HG03196 (cell line): ENCODE data around the gene SH2B3.
"Not testable (repeated sequence)": the region's sequence is repeated elsewhere in the genome, so short reads cannot be mapped to it uniquely, and the experiment has no call there.

Experiments used
- ATAC-seq: cut with Tn5 transposase; IDR thresholded peaks from one replicate; pipeline ENCODE4 v1.9.1; 2021; ENCODE audit not compliant: unreplicated experiment

Gene SH2B3

GRCh38 chr12:111455448-111456320, 50.0 kb downstream of the SH2B3 start:
- ATAC-seq, result no peak

GRCh38 chr12:111457071-111457470, 51.3 kb downstream of the SH2B3 start:
- ATAC-seq, result no peak

- ATAC-seq, result no peak
Measured at GRCh38 chr12:111457577-111457976, 51.9 kb downstream of the SH2B3 start.

GRCh38 chr12:111458546-111459172, 52.9 kb downstream of the SH2B3 start:
- no peak for ATAC-seq

- ATAC-seq, result not testable (repeated sequence)
Measured at GRCh38 chr12:111460111-111460510, 54.4 kb downstream of the SH2B3 start.

GRCh38 chr12:111462210-111462769, 56.6 kb downstream of the SH2B3 start:
- ATAC-seq, result no peak

- no peak for ATAC-seq
Measured at GRCh38 chr12:111467092-111467856, 61.6 kb downstream of the SH2B3 start.

- ATAC-seq, result no peak
Measured at GRCh38 chr12:111467857-111468241, 62.1 kb downstream of the SH2B3 start.

- ATAC-seq, result no peak
Measured at GRCh38 chr12:111469401-111469800, 63.7 kb downstream of the SH2B3 start.

- no peak for ATAC-seq
Measured at GRCh38 chr12:111471236-111471635, 65.5 kb downstream of the SH2B3 start.

- no peak for ATAC-seq
Measured at GRCh38 chr12:111482462-111482861, 76.7 kb downstream of the SH2B3 start.

GRCh38 chr12:111488271-111488670, 82.5 kb downstream of the SH2B3 start:
- ATAC-seq, result no peak

GRCh38 chr12:111488798-111489197, 83.1 kb downstream of the SH2B3 start:
- no peak for ATAC-seq

GRCh38 chr12:111492979-111493378, 87.3 kb downstream of the SH2B3 start:
- ATAC-seq, result not testable (repeated sequence)

- ATAC-seq, result no peak
Measured at GRCh38 chr12:111494676-111495075, 89.0 kb downstream of the SH2B3 start.
